Osteoblast (primary cell): ENCODE data around the gene DEPDC1B. TPM values are rescaled to one million over a fixed set of nuclear protein-coding genes. Genes with fewer than 3 reads are reported as not detected.
"Not testable (repeated sequence)": the region's sequence is repeated elsewhere in the genome, so short reads cannot be mapped to it uniquely, and the experiment has no call there.

ENCODE experiments used
- DNase-seq: peaks from one replicate; pipeline ENCODE4 v3.0.0; 2011; ENCODE audit warnings: low spot score, mixed read lengths; ENCODE audit not compliant: insufficient read length; ENCODE audit errors: missing footprints
- H2AFZ ChIP-seq: 2 replicates; pipeline ENCODE4 v1.6.0; 2011; ENCODE audit warnings: mild to moderate bottlenecking, low read length
- H3K27ac ChIP-seq: 2 replicates; pipeline ENCODE4 v1.5.1; 2011; ENCODE audit warnings: mild to moderate bottlenecking, low read depth, low read length, moderate library complexity
- H3K27me3 ChIP-seq: 2 replicates; pipeline ENCODE4 v1.6.0; 2012; ENCODE audit warnings: mild to moderate bottlenecking, control low read depth, inconsistent platforms, low read length, moderate library complexity; ENCODE audit not compliant: insufficient read depth
- H3K36me3 ChIP-seq: 2 replicates; pipeline ENCODE4 v1.5.1; 2011; ENCODE audit warnings: mild to moderate bottlenecking, low read length, control low read depth, moderate library complexity; ENCODE audit not compliant: insufficient read depth
- H3K4me1 ChIP-seq: 2 replicates; pipeline ENCODE4 v1.5.1; 2011; ENCODE audit warnings: mild to moderate bottlenecking, low read length, control low read depth, moderate library complexity; ENCODE audit not compliant: insufficient read depth
- H3K4me2 ChIP-seq: 2 replicates; pipeline ENCODE4 v1.6.0; 2011; ENCODE audit warnings: mild to moderate bottlenecking, low read length; ENCODE audit not compliant: insufficient read depth
- H3K4me3 ChIP-seq: fragments of 200-600 bp; sonication (generic); 3 replicates; pipeline ENCODE4 v1.5.1; 2012; ENCODE audit warnings: mild to moderate bottlenecking, low read length, inconsistent platforms; ENCODE audit not compliant: insufficient read depth
- H3K79me2 ChIP-seq: 2 replicates; pipeline ENCODE4 v1.6.0; 2012; ENCODE audit warnings: mild to moderate bottlenecking, low read length, control low read depth, inconsistent platforms; ENCODE audit not compliant: insufficient read depth
- H3K9me3 ChIP-seq: 2 replicates; pipeline ENCODE4 v1.5.1; 2011; ENCODE audit warnings: low read depth, low read length, control low read depth
- H4K20me1 ChIP-seq: 2 replicates; pipeline ENCODE4 v1.6.0; 2012; ENCODE audit warnings: mild to moderate bottlenecking, low read length, control low read depth; ENCODE audit not compliant: insufficient read depth
- total RNA-seq: library from RNA; depleted of rRNA; stranded (reverse); fragments of >200 nt; gene quantifications from 2 replicates; pipeline ENCODE4 v1.2.3, GENCODE V29; 2012
- TF ChIP-seq, protein P1 (sequence below): IDR thresholded peaks from 2 replicates; pipeline ENCODE4 v1.5.1; 2011; ENCODE audit warnings: mild to moderate bottlenecking, low read depth, low read length, moderate library complexity; ENCODE audit errors: extremely low read depth

DEPDC1B gene
- total RNA-seq, 1 donor = 1.4 TPM

DNA sequence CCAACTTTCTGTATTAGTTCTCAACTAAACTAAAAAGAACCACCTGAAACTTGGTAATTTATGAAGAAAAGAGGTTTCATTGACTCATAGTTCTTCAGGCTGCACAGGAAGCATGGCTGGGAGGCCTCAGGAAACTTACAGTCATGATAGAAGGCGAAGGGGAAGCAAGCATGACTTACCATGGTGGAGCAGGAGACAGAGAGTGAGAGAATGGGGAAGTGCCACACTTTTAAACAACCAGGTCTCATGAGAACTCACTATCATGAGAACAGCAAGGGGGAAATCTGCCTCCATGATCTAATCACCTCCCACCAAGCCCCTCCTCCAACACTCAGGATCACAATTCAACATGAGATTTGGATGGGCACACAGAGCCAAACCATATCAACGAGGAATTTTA lies 123.5 kb downstream of the DEPDC1B start:
- no peak overlapping the region for H3K4me3 ChIP-seq
- no peaks in the 10 kb centered on the region for H3K79me2 ChIP-seq
- H3K27me3 ChIP-seq = no peaks in the 10 kb centered on the region
- no peaks in the 10 kb centered on the region for H3K9me3 ChIP-seq
- H4K20me1 ChIP-seq = no peaks in the 10 kb centered on the region
- H3K27ac ChIP-seq = no peak overlapping the region
- no peak overlapping the region for H2AFZ ChIP-seq
- no peak for DNase-seq
- no peak overlapping the region for H3K4me2 ChIP-seq
- TF ChIP-seq, protein P1, sequence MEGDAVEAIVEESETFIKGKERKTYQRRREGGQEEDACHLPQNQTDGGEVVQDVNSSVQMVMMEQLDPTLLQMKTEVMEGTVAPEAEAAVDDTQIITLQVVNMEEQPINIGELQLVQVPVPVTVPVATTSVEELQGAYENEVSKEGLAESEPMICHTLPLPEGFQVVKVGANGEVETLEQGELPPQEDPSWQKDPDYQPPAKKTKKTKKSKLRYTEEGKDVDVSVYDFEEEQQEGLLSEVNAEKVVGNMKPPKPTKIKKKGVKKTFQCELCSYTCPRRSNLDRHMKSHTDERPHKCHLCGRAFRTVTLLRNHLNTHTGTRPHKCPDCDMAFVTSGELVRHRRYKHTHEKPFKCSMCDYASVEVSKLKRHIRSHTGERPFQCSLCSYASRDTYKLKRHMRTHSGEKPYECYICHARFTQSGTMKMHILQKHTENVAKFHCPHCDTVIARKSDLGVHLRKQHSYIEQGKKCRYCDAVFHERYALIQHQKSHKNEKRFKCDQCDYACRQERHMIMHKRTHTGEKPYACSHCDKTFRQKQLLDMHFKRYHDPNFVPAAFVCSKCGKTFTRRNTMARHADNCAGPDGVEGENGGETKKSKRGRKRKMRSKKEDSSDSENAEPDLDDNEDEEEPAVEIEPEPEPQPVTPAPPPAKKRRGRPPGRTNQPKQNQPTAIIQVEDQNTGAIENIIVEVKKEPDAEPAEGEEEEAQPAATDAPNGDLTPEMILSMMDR = no peak
- H3K4me1 ChIP-seq = peaks cover 4% of the 10 kb centered on the region
- no peaks in the 10 kb centered on the region for H3K36me3 ChIP-seq

DNA sequence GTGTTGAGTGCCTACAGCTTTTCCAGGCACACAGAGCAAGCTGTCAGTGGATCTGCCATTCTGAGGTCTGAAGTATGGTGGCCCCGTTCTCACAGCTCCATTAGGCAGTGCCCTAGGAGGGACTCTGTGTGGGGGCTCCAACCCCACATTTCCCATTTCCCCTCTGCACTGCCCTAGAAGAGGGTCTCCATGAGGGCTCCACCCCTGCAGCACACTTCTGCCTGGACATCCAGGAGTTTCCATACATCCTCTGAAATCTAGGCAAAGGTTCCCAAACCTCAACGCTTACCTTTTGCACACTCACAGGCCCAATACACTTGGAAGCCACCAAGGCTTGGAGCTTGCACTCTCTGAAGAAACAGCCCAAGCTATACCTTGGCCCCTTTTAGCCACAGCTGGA lies 131.3 kb downstream of the DEPDC1B start:
- no peaks in the 10 kb centered on the region for H3K4me1 ChIP-seq
- H2AFZ ChIP-seq = no peak overlapping the region
- H3K27me3 ChIP-seq = no peaks in the 10 kb centered on the region
- H3K36me3 ChIP-seq = no peaks in the 10 kb centered on the region
- H3K4me3 ChIP-seq = no peak overlapping the region
- H3K9me3 ChIP-seq = no peaks in the 10 kb centered on the region
- H3K27ac ChIP-seq = no peak overlapping the region
- H3K4me2 ChIP-seq = no peak overlapping the region
- no peak for DNase-seq
- H3K79me2 ChIP-seq = no peaks in the 10 kb centered on the region
- TF ChIP-seq, protein P1 = no peak
- no peaks in the 10 kb centered on the region for H4K20me1 ChIP-seq

GRCh38 chr5:60563696-60564324 lies 136.2 kb downstream of the DEPDC1B start:
- Histone ChIP-seq H3K27ac (no peak overlapping the region), H3K4me2 (no peak overlapping the region), H3K27me3 (no peaks in the 10 kb centered on the region), H3K9me3 (no peaks in the 10 kb centered on the region), H3K36me3 (no peaks in the 10 kb centered on the region), H3K4me3 (no peak overlapping the region), H4K20me1 (no peaks in the 10 kb centered on the region), H3K79me2 (no peaks in the 10 kb centered on the region), H3K4me1 (no peaks in the 10 kb centered on the region), H2AFZ (no peak overlapping the region)
- TF ChIP-seq, protein P1 = no peak
- DNase-seq = no peak

- H3K4me2 ChIP-seq, DNase-seq, H3K9me3 ChIP-seq, H3K4me1 ChIP-seq, H4K20me1 ChIP-seq, H3K4me3 ChIP-seq, H3K27ac ChIP-seq, H3K36me3 ChIP-seq, H2AFZ ChIP-seq, H3K79me2 ChIP-seq, H3K27me3 ChIP-seq: not testable (repeated sequence)
These were observed 146.7 kb downstream of the DEPDC1B start for GRCh38 chr5:60553291-60553690.
